ENCODE measurements around the gene TPMT. TPM values are rescaled to one million over a fixed set of nuclear protein-coding genes. Genes with fewer than 3 reads are reported as not detected.

The TPMT gene
- total RNA-seq, 1 experiment from 2014 or later, result 19.8 TPM

GRCh38 chr6:18081025-18081668 is 73.7 kb downstream of the TPMT start:
- H3K27ac ChIP-seq (ENCODE audit: low read length), result no peak overlapping the region
- no peaks in the 10 kb centered on the region for H3K27me3 ChIP-seq (ENCODE audit: low read length)
- DNase-seq, result peak; percentile 63
- H3F3A ChIP-seq (ENCODE audit: low read length, unreplicated experiment), result no peaks in the 10 kb centered on the region
- no peak overlapping the region for H3K4me2 ChIP-seq (ENCODE audit: low read length)
- no peaks in the 10 kb centered on the region for H3K36me3 ChIP-seq (ENCODE audit: low read depth, low read length)
- H3K4me1 ChIP-seq (ENCODE audit: insufficient read depth, low read length), result 0 out of 2 replicates have a peak, but pooled peaks cover 8% of the 10 kb centered on the region
- intact Hi-C loops (cut with micrococcal nuclease), result no loop called here
- no TSS peak for BruUV-seq (replicated peaks)
- H3K79me2 ChIP-seq (ENCODE audit: low read length), result no peaks in the 10 kb centered on the region
- no peak overlapping the region for H3K9ac ChIP-seq (ENCODE audit: low read length)
- H3K4me3 ChIP-seq (ENCODE audit: low read length), result no peak overlapping the region
- H4K20me1 ChIP-seq (ENCODE audit: low read length), result no peaks in the 10 kb centered on the region
- ChIA-PET POLR2A (ENCODE audit: unreplicated experiment) (interaction anchor here (0.5 kb wide), 1 partner anchor 38 kb away, joined by 3 read pairs; no protein-coding TSS in a partner anchor), CTCF (no interaction called here)
- TF ChIP-seq EZH2phosphoT487 (IDR thresholded peaks at IDR 0.05; ENCODE audit: borderline replicate concordance, low read length), result no peak
- no peaks in the 10 kb centered on the region for H3K9me2 ChIP-seq (replicated peaks; ENCODE audit: low read length)
- H2AFZ ChIP-seq (ENCODE audit: low read length), result no peak overlapping the region
- ATAC-seq, result peak; percentile 84
- H3K9me3 ChIP-seq (ENCODE audit: low read length), result no peaks in the 10 kb centered on the region

GRCh38 chr6:18080544-18080943 is 74.3 kb downstream of the TPMT start:
- Histone ChIP-seq H3K27me3 (ENCODE audit: low read length) (no peaks in the 10 kb centered on the region), H4K20me1 (ENCODE audit: low read length) (no peaks in the 10 kb centered on the region), H3K4me1 (ENCODE audit: insufficient read depth, low read length) (0 out of 2 replicates have a peak, but pooled peaks cover 8% of the 10 kb centered on the region), H2AFZ (ENCODE audit: low read length) (no peak overlapping the region), H3K4me3 (ENCODE audit: low read length) (no peak overlapping the region), H3K9me2 (replicated peaks; ENCODE audit: low read length) (no peaks in the 10 kb centered on the region), H3K9me3 (ENCODE audit: low read length) (no peaks in the 10 kb centered on the region), H3K4me2 (ENCODE audit: low read length) (no peak overlapping the region), H3K27ac (ENCODE audit: low read length) (no peak overlapping the region), H3K36me3 (ENCODE audit: low read depth, low read length) (no peaks in the 10 kb centered on the region), H3F3A (ENCODE audit: low read length, unreplicated experiment) (no peaks in the 10 kb centered on the region), H3K9ac (ENCODE audit: low read length) (no peak overlapping the region), H3K79me2 (ENCODE audit: low read length) (no peaks in the 10 kb centered on the region)
- TF ChIP-seq CTCF (conservative IDR thresholded peaks at IDR 0.05; ENCODE audit: low read depth, low read length), result no peak
- TF ChIP-seq EZH2phosphoT487 (IDR thresholded peaks at IDR 0.05; ENCODE audit: borderline replicate concordance, low read length), result no peak
- no peak for TF ChIP-seq EZH2 (IDR thresholded peaks at IDR 0.05; ENCODE audit: low read length, unreplicated experiment)
- no TSS peak for BruUV-seq (replicated peaks)
- ChIA-PET POLR2A (ENCODE audit: unreplicated experiment) (interaction anchor here (0.5 kb wide), 1 partner anchor 37 kb away, joined by 3 read pairs; no protein-coding TSS in a partner anchor), CTCF (no interaction called here)
- intact Hi-C loops (cut with micrococcal nuclease), result no loop called here
- DNase-seq (no peak), ATAC-seq (no peak)

GRCh38 chr6:18078866-18079265 is 76.0 kb downstream of the TPMT start:
- Histone ChIP-seq H3K4me1 (ENCODE audit: insufficient read depth, low read length) (0 out of 2 replicates have a peak, but pooled peaks cover 8% of the 10 kb centered on the region), H3F3A (ENCODE audit: low read length, unreplicated experiment) (no peaks in the 10 kb centered on the region), H3K4me3 (ENCODE audit: low read length) (no peak overlapping the region), H3K36me3 (ENCODE audit: low read depth, low read length) (no peaks in the 10 kb centered on the region), H3K9me2 (replicated peaks; ENCODE audit: low read length) (no peaks in the 10 kb centered on the region), H3K79me2 (ENCODE audit: low read length) (no peaks in the 10 kb centered on the region), H3K9ac (ENCODE audit: low read length) (no peak overlapping the region), H3K27me3 (ENCODE audit: low read length) (no peaks in the 10 kb centered on the region), H3K9me3 (ENCODE audit: low read length) (0 out of 2 replicates have a peak, but pooled peaks cover 5% of the 10 kb centered on the region), H3K4me2 (ENCODE audit: low read length) (no peak overlapping the region), H2AFZ (ENCODE audit: low read length) (no peak overlapping the region), H4K20me1 (ENCODE audit: low read length) (no peaks in the 10 kb centered on the region), H3K27ac (ENCODE audit: low read length) (no peak overlapping the region)
- no TSS peak for BruUV-seq (replicated peaks)
- CTCF ChIA-PET, result no interaction called here
- intact Hi-C loops (cut with micrococcal nuclease), result no loop called here
- POLR2A ChIA-PET (ENCODE audit: unreplicated experiment), result no interaction called here
- DNase-seq, result no peak
- TF ChIP-seq EZH2 (IDR thresholded peaks at IDR 0.05; ENCODE audit: low read length, unreplicated experiment), result no peak
- no peak for TF ChIP-seq CTCF (conservative IDR thresholded peaks at IDR 0.05; ENCODE audit: low read depth, low read length)
- no peak for TF ChIP-seq EZH2phosphoT487 (IDR thresholded peaks at IDR 0.05; ENCODE audit: borderline replicate concordance, low read length)
- no peak for ATAC-seq

Other genes starting within 250 kb of the TPMT start
- gene KIF13A, start 167.4 kb downstream of the TPMT start, total RNA-seq (2014; rRNA removed), result 21.3 and 27.1 TPM in 2 replicates
- gene NHLRC1, start 32.4 kb downstream of the TPMT start, total RNA-seq (2014; rRNA removed), result 0.81 and 1.3 TPM in 2 replicates
- 25.0 and 31.1 TPM in 2 replicates for gene KDM1B, start 345 bp upstream of the TPMT start, total RNA-seq (2014; rRNA removed)
- gene DEK, start 109.5 kb upstream of the TPMT start, total RNA-seq (2014; rRNA removed), result 155 and 170 TPM in 2 replicates
- gene RNF144B, start 232.3 kb upstream of the TPMT start, total RNA-seq (2014; rRNA removed), result 4.6 and 7.8 TPM in 2 replicates

All from PC-3 (cell line).